ENCODE data around the gene HIGD2B. TPM values are rescaled to one million over a fixed set of nuclear protein-coding genes. Genes with fewer than 3 reads are reported as not detected.
A peak's percentile ranks its signal among the peaks of the same experiment; 100 is the strongest.
"Not testable (repeated sequence)": the region's sequence is repeated elsewhere in the genome, so short reads cannot be mapped to it uniquely, and the experiment has no call there.

The HIGD2B gene
- polyA plus RNA-seq, 2 of the 4 experiments (the other 2 are of a cell fraction), result not detected

DNA sequence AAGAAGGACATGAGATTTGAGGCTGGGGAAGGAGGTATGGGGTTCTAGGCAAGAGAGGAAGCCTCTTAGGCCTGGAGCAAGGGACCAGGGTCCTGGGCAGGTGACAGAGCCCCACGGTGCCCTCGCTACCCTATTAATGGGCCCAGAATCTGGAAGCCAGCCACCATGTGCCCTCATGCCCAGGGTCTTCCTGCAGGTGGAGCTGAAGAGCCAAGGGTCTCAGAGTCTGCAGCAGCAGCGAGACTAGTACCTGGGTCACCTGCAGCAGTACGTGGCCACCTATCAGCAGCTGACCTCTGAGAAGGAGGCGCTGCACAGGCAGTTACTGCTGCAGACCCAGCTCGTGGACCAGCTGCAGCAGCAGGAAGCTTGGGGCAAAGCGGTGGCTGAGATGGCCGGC is 22.1 kb downstream of the HIGD2B start:
- H3K9me3 ChIP-seq; ATAC-seq; H3K4me2 ChIP-seq; FAIRE-seq; CTCF ChIA-PET; H3K4me3 ChIP-seq; H3K4me1 ChIP-seq; POLR2A ChIA-PET; H3K27ac ChIP-seq; DNase-seq (ENCODE audit: low read depth in 1 of 2, low spot score in 1 of 2): not testable (repeated sequence)
- WGBS (ENCODE audit: missing lambda C conversion rate), result no CpG with 5 or more reads among the region's 8 CpGs

DNA sequence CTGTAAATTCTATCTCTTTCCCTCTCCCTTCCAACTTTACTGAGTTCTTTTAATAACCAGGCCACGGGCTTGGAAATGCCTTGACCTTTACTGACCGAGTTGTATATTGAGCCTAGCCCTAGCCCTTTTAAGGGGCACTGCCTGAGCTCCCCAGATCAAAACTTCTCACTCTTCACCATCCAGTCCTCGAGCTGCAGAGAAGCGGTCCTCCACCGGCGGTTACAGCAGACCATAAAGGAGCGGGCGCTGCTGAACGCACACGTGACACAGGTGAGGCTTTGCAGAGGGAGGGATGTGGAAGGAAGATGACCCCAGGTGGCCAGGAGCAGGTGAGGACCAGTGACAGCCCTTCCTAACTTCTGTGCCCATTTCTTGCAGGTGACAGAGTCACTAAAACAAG is 24.9 kb downstream of the HIGD2B start:
- H3K4me1 ChIP-seq; FAIRE-seq; DNase-seq (ENCODE audit: low read depth in 1 of 2, low spot score in 1 of 2); ATAC-seq; H3K27ac ChIP-seq; H3K4me3 ChIP-seq; H3K4me2 ChIP-seq; CTCF ChIA-PET; H3K9me3 ChIP-seq; POLR2A ChIA-PET: not testable (repeated sequence)
- 73% methylated on average over 9 of the region's 10 CpGs for WGBS (ENCODE audit: missing lambda C conversion rate)

DNA sequence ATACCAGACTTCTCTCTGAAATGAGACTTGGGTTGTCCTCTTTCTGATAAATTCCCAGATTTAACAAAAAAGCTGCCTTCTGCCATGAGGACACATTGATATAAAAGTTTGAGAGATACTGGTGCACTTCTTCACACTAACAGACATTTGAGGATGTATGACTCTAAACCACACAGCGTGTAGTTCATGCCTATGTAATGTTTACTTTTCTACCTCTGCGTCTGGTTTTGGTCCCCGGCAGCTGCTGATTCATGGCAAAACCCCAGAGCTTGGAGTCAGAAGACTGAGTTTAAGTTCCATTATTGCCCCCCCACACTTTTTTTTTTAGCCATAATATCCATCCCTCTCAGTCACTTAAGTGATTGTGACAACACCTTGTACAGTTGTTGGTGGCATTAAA is 30.0 kb downstream of the HIGD2B start:
- FAIRE-seq, POLR2A ChIA-PET: not testable (repeated sequence)

DNA sequence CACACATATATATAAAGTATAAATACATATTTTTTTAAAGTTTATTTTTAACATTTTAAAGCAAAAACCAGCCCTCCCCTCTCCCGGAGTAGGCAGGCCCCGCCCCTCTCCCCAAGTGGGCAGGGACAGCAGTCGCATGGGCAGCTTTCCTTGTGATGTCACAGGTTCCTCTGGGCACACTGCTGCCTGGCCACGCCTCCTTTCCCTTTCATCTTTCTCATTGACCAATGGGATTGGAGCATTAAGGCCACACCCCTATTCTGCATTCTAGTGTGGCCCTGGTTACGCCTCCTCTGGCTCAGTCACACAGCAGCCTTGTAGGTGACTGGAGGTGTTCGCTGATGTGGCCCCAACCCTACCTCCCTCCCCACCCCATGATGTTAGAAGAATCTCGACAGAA is 31.6 kb downstream of the HIGD2B start, which contains the start of gene GOLGA6B:
Gene GOLGA6B, plus strand, starts transcription at position 301 of the 400 bp plus-strand sequence. Its CDS starts 41 bp downstream, at position 342.
- FAIRE-seq, CTCF ChIA-PET: not testable (repeated sequence)
- no CpG with 5 or more reads among the region's 7 CpGs for WGBS (ENCODE audit: missing lambda C conversion rate)

More for the DNA sequence above, 30.0 kb downstream of the HIGD2B start:
- no CpG with 5 or more reads among the region's 3 CpGs for WGBS (ENCODE audit: missing lambda C conversion rate)
- peak in 1 of 2 experiments; percentile 78; a peak in 1 of 6 replicates for ATAC-seq
- H3K4me3 ChIP-seq; H3K9me3 ChIP-seq; CTCF ChIA-PET; H3K4me1 ChIP-seq; DNase-seq (ENCODE audit: low read depth in 1 of 2, low spot score in 1 of 2); H3K4me2 ChIP-seq; H3K27ac ChIP-seq: not testable (repeated sequence)

DNA sequence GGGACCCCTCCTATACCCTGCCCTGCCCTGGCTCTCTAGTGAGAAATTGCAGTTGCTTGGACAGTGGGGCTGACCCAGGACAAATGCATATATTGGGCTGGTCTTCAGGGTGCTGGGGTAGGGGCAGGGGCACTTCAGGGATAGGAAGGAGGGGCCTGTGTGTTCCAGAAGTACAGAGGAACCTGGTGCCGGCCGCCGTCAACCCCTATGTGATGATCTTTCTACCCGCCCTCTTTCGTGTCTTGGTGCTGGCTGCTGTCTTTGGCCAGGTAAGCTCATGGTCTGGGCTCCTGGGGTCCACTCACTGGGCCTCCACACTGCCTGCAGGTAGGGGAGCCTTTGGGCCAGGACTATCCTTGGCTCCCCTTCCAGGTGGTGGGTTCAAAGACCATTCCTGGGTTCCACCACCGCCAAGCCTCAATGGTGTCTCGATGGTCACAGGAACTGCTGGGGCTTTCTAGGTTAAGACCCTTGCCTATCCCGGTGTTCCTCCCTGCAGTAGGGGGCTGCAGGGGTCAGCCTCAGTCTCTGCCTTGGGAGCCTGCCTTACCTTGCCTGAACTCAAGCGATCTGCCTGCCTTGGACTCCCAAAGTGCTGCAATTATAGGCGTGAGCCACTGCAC is 37.2 kb downstream of the HIGD2B start:
- H3K9me3 ChIP-seq; H3K27ac ChIP-seq; ATAC-seq; H3K4me1 ChIP-seq; CTCF ChIA-PET; DNase-seq (ENCODE audit: low read depth in 1 of 2, low spot score in 1 of 2); H3K4me2 ChIP-seq; FAIRE-seq; H3K4me3 ChIP-seq; POLR2A ChIA-PET: not testable (repeated sequence)
- WGBS (ENCODE audit: missing lambda C conversion rate), result 68% methylated on average over 8 of the region's 10 CpGs

More for the DNA sequence above, 31.6 kb downstream of the HIGD2B start, which contains the start of gene GOLGA6B:
- H3K9me3 ChIP-seq; H3K27ac ChIP-seq; H3K4me2 ChIP-seq; DNase-seq (ENCODE audit: low read depth in 1 of 2, low spot score in 1 of 2); ATAC-seq; H3K4me1 ChIP-seq; POLR2A ChIA-PET; H3K4me3 ChIP-seq: not testable (repeated sequence)

DNA sequence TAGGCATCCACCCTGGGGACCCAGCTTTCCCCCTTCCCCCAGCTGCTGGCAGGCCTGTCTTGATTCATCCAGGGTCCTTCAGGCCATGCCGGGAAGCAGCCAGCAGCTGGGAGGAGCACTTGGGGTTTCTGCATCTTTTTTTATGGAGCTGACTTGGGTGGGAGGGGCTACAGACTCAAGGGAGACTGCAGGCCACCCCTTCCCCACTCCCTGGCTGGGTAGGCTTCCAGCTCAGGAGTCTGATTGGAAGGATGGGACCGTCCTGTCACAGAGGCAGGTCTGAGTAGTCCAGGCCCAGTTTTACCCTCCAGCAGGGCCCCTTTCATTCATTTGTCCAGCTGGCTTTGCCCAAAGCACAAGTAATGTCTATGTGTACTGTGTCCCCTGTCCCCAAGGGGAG is 43.7 kb downstream of the HIGD2B start:
- H3K9me3 ChIP-seq; H3K4me1 ChIP-seq; ATAC-seq; H3K4me2 ChIP-seq; FAIRE-seq; POLR2A ChIA-PET; DNase-seq (ENCODE audit: low read depth in 1 of 2, low spot score in 1 of 2); H3K27ac ChIP-seq; H3K4me3 ChIP-seq; CTCF ChIA-PET: not testable (repeated sequence)
- no CpG with 5 or more reads among the region's 2 CpGs for WGBS (ENCODE audit: missing lambda C conversion rate)

DNA sequence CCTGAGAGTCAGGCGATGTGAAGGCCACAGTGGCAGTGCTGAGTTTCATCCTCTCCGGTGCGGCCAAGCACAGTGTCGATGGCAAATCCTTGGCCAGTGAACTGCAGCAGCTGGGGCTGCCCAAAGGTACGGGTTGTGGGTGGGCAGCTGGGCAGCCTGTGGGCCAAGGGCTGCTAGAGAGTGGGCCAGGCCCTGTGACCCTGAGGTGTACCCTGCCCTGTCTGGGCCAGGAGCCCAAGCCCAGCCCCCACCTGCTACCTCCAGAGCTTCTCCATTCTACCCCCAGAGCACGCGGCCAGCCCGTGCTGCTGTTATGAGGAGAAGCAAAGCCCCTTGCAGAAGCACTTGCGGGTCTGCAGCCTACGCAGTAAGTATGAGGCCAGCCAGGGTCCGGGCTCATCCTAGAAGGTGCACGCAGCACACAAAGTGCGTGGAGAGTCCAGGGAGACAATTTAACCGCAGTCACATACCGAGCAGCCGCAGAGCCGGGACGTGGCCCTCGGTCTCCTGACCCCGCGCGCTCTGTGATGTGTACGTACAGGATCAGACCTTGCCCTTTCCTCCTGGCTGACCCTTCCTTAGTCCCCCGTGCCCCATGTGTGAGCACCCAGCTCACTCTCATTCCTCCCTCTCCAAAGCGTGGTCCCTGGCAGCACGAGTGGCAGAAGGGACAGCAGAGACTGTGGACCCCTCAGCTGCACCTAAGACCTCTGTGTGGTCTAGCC is 46.1 kb downstream of the HIGD2B start:
- FAIRE-seq; H3K4me3 ChIP-seq; ATAC-seq; CTCF ChIA-PET; H3K4me2 ChIP-seq; H3K27ac ChIP-seq; DNase-seq (ENCODE audit: low read depth in 1 of 2, low spot score in 1 of 2); POLR2A ChIA-PET; H3K9me3 ChIP-seq; H3K4me1 ChIP-seq: not testable (repeated sequence)
- WGBS (ENCODE audit: missing lambda C conversion rate), result no CpG with 5 or more reads among the region's 26 CpGs

DNA sequence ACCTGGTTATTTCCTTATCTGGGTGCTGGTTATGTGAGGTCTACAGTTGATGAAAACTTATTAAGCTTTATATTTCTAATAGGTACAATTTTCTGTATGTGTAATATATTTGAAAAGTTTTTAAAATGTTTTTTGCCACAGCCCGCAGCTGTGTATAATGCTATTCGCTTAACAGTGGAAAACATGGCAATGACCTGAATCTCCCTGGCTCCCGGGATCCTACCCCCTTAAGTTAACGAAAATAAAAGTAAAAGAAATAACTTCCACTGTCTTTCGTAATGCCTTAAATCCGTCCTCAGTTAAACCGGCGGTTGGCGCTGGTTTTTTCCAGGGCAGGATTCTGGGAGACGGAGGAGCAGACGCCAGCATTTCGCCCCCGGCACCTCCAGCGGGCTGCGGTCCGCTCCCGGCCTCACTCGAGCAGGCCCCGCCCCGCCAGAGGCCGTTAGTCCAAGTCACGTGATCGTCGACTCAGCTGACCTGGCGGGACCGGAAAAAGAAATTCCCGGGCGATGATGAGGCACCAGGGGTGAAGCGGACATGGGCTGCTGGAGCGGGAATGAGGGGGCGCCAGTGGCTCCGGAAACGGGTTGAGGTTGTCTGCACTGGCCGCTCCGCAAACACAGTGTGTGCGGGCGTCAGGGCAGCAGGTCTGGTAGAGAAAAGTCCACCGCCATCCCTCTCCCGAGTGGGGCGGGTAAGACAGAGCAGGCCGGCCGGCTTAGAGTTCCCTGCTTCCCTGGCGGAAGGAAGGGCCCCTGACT is 49.3 kb downstream of the HIGD2B start:
- TF ChIP-seq, protein P1, sequence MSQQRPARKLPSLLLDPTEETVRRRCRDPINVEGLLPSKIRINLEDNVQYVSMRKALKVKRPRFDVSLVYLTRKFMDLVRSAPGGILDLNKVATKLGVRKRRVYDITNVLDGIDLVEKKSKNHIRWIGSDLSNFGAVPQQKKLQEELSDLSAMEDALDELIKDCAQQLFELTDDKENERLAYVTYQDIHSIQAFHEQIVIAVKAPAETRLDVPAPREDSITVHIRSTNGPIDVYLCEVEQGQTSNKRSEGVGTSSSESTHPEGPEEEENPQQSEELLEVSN (IDR thresholded peaks at IDR 0.05; ENCODE audit: borderline replicate concordance, low read depth), result peak; percentile 66; the same call in 1 of the 2 replicates
- TF ChIP-seq, protein P2, sequence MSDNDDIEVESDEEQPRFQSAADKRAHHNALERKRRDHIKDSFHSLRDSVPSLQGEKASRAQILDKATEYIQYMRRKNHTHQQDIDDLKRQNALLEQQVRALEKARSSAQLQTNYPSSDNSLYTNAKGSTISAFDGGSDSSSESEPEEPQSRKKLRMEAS (IDR thresholded peaks at IDR 0.05), result peak; percentile 54
- peak overlapping the region; percentile 32; the same call in 2 of the 3 replicates for H3K4me3 ChIP-seq
- CTCF ChIA-PET, FAIRE-seq, H3K9me3 ChIP-seq, H3K4me1 ChIP-seq, POLR2A ChIA-PET: not testable (repeated sequence)
- peak overlapping the region; percentile 58; the same call in 2 of the 3 replicates for H3K4me2 ChIP-seq
- ATAC-seq (peak; percentile 87 to 88), DNase-seq (ENCODE audit: low read depth in 1 of 2, low spot score in 1 of 2) (peak in 1 of 2 experiments; percentile 92)
- peak overlapping the region; percentile 56 to 82; a peak in 5 of 6 replicates for H3K27ac ChIP-seq
- WGBS (ENCODE audit: missing lambda C conversion rate), result 52% methylated on average over 6 of the region's 43 CpGs

DNA sequence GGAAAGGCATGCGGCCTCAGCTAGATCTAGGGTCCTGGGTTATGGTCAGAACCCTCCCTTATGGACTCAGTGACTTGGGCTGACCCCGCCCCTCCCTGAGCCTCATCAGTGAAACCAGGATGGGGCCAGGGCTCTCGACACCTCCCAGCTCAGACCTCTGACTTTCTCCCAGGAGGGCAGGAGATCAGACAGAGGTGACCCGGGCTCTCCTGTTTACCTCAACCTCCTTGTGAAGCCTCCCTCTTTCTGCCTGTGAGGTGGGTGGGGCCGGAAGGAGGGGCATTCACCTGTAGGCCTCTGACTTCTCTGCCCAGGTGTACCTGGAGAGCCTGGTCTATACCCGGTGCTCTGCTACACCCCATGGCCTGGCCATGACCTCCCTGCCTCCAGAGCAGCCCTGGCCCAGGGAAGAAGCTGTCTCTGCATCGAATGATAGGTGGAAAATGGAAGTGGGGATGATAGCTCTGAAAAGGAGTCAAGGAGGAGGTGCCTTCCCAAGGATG is 56.9 kb downstream of the HIGD2B start:
- H3K4me3 ChIP-seq; POLR2A ChIA-PET; H3K4me1 ChIP-seq; DNase-seq (ENCODE audit: low read depth in 1 of 2, low spot score in 1 of 2); H3K9me3 ChIP-seq; H3K4me2 ChIP-seq; FAIRE-seq; H3K27ac ChIP-seq; ATAC-seq: not testable (repeated sequence)
- 42% methylated on average over 7 of the region's 7 CpGs for WGBS (ENCODE audit: missing lambda C conversion rate)
- CTCF ChIA-PET, result interaction anchor here (0.9 to 8.2 kb wide), 5 partner anchors 14 to 245 kb away, joined by 3 to 43 read pairs (median 4); no protein-coding TSS in a partner anchor

All from A549 (cell line).